Measurements from ENCODE around the gene PRSS53.

PRSS53 gene

GRCh38 chr16:31073970-31074813 is 14.6 kb downstream of the PRSS53 start, which contains the start of the genes ZNF646 and ZNF668:
Gene ZNF646 (plus strand): TSS chr16:31074422. CDS start chr16:31076325, 1,903 bp downstream.
Gene ZNF668 (minus strand): TSS chr16:31074240. CDS start chr16:31064459, 9,781 bp downstream.
- peak; percentile 98 for DNase-seq (ENCODE audit: extremely low read depth, low read depth)
- TF ChIP-seq, protein P1, sequence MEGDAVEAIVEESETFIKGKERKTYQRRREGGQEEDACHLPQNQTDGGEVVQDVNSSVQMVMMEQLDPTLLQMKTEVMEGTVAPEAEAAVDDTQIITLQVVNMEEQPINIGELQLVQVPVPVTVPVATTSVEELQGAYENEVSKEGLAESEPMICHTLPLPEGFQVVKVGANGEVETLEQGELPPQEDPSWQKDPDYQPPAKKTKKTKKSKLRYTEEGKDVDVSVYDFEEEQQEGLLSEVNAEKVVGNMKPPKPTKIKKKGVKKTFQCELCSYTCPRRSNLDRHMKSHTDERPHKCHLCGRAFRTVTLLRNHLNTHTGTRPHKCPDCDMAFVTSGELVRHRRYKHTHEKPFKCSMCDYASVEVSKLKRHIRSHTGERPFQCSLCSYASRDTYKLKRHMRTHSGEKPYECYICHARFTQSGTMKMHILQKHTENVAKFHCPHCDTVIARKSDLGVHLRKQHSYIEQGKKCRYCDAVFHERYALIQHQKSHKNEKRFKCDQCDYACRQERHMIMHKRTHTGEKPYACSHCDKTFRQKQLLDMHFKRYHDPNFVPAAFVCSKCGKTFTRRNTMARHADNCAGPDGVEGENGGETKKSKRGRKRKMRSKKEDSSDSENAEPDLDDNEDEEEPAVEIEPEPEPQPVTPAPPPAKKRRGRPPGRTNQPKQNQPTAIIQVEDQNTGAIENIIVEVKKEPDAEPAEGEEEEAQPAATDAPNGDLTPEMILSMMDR (IDR thresholded peaks at IDR 0.05; ENCODE audit: low read depth, low read length), result no peak; the same call in 1 of the 2 replicates

GRCh38 chr16:31073142-31073969 is 15.4 kb downstream of the PRSS53 start:
- DNase-seq (ENCODE audit: extremely low read depth, low read depth), result peak; percentile 62
- TF ChIP-seq, protein P1 (IDR thresholded peaks at IDR 0.05; ENCODE audit: low read depth, low read length), result no peak

DNA sequence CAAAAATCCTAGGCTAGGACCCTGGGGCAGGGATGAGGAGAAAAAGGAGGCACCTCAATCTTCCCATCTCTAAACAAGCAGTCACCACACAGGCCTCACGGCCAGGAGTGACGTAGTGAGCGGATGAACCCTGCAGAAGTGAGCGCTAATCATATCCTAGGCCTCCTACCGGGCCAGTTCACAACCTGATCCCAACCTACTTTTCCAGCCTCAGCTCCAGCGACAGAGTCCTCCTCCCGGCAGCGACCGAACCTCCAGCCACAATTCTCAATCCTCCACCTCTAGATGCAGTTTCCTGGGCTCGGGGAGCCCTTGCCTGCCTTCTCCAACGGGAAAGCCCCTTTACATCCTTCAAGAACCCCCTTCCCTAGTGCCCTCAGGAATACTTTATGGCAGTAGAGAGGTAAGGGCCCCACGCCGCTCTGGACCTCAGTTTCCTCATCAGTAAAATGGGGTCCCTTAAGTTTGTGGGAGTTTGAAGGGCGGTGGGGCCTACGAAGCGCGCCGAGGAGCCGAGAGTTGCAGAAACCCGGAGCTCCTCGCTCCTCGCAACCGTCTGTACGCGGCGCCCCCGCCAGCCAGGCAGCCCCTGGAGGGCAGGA is 16.1 kb downstream of the PRSS53 start:
- no peak for DNase-seq (ENCODE audit: extremely low read depth, low read depth)
- TF ChIP-seq, protein P1 (IDR thresholded peaks at IDR 0.05; ENCODE audit: low read depth, low read length), result no peak

DNA sequence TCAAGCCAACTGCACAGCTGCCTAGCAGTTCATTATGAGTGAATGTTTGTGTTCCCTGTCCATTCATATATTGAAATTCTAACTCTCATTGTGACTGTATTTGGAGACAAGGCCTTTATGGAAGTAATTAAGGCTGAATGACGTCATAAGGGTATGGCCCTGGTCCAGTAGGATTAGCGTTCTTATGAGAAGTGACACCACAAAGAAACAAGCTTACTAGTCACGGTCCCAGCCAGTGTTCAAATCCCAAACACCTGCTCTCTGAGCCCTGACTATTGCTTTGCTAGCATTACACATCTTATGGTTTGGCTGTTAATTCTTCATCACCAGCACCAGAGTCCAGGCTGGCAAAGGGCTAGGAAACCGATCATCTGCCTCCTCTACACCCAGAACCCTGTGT is 16.9 kb downstream of the PRSS53 start:
- DNase-seq (ENCODE audit: extremely low read depth, low read depth), result peak; percentile 94
- TF ChIP-seq, protein P1 (IDR thresholded peaks at IDR 0.05; ENCODE audit: low read depth, low read length), result no peak

DNA sequence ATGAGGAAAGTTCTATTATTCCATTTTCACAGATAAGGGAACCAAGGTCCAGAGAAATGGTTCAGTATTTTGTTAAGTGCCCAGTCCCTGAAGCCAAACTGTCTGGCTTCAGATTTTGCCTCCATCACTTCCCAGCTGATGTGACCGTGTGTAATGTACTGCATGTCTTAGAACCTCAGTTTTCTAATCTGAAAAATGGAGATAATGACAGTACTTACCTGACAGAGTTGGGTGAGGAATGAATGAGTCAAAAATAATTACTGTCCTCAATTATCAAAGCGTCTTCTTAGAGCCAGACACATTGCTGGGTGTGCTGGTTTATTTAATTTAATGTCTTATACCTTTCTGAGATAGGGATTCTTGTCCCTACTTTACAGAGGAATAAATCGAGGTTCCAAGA is 21.4 kb downstream of the PRSS53 start:
- TF ChIP-seq, protein P1 (IDR thresholded peaks at IDR 0.05; ENCODE audit: low read depth, low read length), result no peak
- DNase-seq (ENCODE audit: extremely low read depth, low read depth), result no peak

DNA sequence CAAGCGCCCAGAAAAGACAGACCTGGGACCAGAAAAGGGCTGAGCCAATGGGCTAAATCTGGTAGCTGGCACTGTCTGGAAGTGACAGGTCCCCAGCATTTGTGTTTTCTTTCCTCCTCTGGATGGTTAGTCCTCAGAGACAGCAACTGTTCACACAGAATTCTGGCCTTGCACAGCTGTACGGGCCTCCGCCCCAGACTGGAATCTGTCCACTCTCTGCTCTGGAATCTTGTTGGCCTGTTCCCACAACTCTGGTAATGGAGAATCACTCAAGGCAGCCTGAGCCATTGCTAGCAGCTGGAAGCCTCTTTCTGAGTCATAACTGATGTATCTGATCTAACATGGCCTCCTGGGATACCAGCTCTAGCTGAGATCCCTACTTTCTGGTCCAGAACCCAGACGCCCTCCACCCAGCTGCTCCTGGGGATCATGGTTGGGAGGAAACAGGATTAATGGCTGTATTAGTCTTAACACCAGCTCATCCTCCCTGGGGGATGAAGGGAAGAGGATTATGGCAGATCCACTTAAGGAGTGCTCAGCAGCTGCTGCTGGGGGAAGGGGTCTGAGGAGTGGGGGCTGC is 23.8 kb downstream of the PRSS53 start:
- DNase-seq (ENCODE audit: extremely low read depth, low read depth), result peak; percentile 78

More for the DNA sequence above, 23.8 kb downstream of the PRSS53 start:
- TF ChIP-seq, protein P1 (IDR thresholded peaks at IDR 0.05; ENCODE audit: low read depth, low read length), result no peak

Measured in AG09319 (cell line).